Hepatocyte (in vitro differentiated cells): ENCODE data around the gene TOR1AIP1. TPM values are rescaled to one million over a fixed set of nuclear protein-coding genes. Genes with fewer than 3 reads are reported as not detected.
A peak's percentile ranks its signal among the peaks of the same experiment; 100 is the strongest.

ENCODE experiments used
- DNase-seq: peaks from one replicate; pipeline ENCODE4 v3.0.0-alpha.2; 2016; ENCODE audit warnings: low spot score
- H2AFZ ChIP-seq: fragments of 200-600 bp; sonication (generic); 2 replicates; pipeline ENCODE4 v1.6.0; 2016; ENCODE audit warnings: antibody characterized with exemption, mild to moderate bottlenecking
- H3K27ac ChIP-seq: fragments of 200-600 bp; sonication (generic); 2 replicates; pipeline ENCODE4 v1.5.1; 2016; ENCODE audit warnings: mild to moderate bottlenecking
- H3K27me3 ChIP-seq: fragments of 200-600 bp; sonication (generic); 2 replicates; pipeline ENCODE4 v1.6.1; 2016
- H3K36me3 ChIP-seq: fragments of 200-600 bp; sonication (generic); replicated peaks from 2 replicates; pipeline ENCODE4 v1.5.1; 2016; ENCODE audit warnings: low read depth; ENCODE audit not compliant: insufficient read depth
- H3K4me1 ChIP-seq: fragments of 200-600 bp; sonication (generic); 2 replicates; pipeline ENCODE4 v1.5.1; 2016; ENCODE audit warnings: mild to moderate bottlenecking, moderate library complexity; ENCODE audit not compliant: insufficient read depth
- H3K4me2 ChIP-seq: fragments of 200-600 bp; sonication (generic); 2 replicates; pipeline ENCODE4 v1.6.0; 2016
- H3K4me3 ChIP-seq: fragments of 200-600 bp; sonication (generic); 2 replicates; pipeline ENCODE4 v1.5.1; 2016; ENCODE audit warnings: mild to moderate bottlenecking
- H3K79me2 ChIP-seq: fragments of 200-600 bp; sonication (generic); 2 replicates; pipeline ENCODE4 v1.6.0; 2017; ENCODE audit warnings: mild to moderate bottlenecking
- H3K9me2 ChIP-seq: fragments of 200-600 bp; sonication (generic); replicated peaks from 2 replicates; pipeline ENCODE4 v1.6.0; 2017; ENCODE audit warnings: mild to moderate bottlenecking; ENCODE audit not compliant: insufficient read depth
- H3K9me3 ChIP-seq: fragments of 200-600 bp; sonication (generic); 2 replicates; pipeline ENCODE4 v1.5.1; 2016; ENCODE audit warnings: low read depth, mild to moderate bottlenecking
- H4K20me1 ChIP-seq: fragments of 200-600 bp; sonication (generic); 2 replicates; pipeline ENCODE4 v1.6.0; 2016; ENCODE audit warnings: mild to moderate bottlenecking; ENCODE audit not compliant: insufficient read depth, poor library complexity, severe bottlenecking
- EZH2 ChIP-seq: fragments of 200-600 bp; sonication (generic); IDR thresholded peaks from 2 replicates; pipeline ENCODE4 v1.6.1; 2016; ENCODE audit warnings: antibody characterized with exemption, mild to moderate bottlenecking, borderline replicate concordance
- EZH2phosphoT487 ChIP-seq: fragments of 200-600 bp; sonication (generic); IDR thresholded peaks from one replicate; pipeline ENCODE4 v1.6.1; 2018; ENCODE audit warnings: antibody characterized with exemption, mild to moderate bottlenecking, low read depth, moderate library complexity; ENCODE audit not compliant: unreplicated experiment, severe bottlenecking
- WGBS: methylation state at CpG from one replicate; pipeline ENCODE4 v1.1.6; 2016; ENCODE audit warnings: low lambda C conversion rate; ENCODE audit errors: missing lambda C conversion rate; 5-methylcytosine and 5-hydroxymethylcytosine counted together
- polyA plus RNA-seq: library from polyadenylated mRNA; unstranded; fragments of >200 nt; fragmentation: Nextera tagmentation; extraction: Ambion mirVana; gene quantifications from 2 replicates; pipeline ENCODE4 v1.2.1, GENCODE V29; 2016
- total RNA-seq: library from RNA; depleted of rRNA; stranded (reverse); fragments of >200 nt; gene quantifications from 2 replicates; pipeline ENCODE4 v1.2.3, GENCODE V29; 2014
- TF ChIP-seq, protein P1 (sequence below): fragments of 200-600 bp; sonication (generic); IDR thresholded peaks from 2 replicates; pipeline ENCODE4 v1.5.1; 2016; ENCODE audit warnings: antibody characterized with exemption, mild to moderate bottlenecking; ENCODE audit not compliant: poor library complexity

Gene TOR1AIP1
- total and polyA plus RNA-seq, 2 experiments from 2014 or later: 18.8 to 36.1 TPM

DNA sequence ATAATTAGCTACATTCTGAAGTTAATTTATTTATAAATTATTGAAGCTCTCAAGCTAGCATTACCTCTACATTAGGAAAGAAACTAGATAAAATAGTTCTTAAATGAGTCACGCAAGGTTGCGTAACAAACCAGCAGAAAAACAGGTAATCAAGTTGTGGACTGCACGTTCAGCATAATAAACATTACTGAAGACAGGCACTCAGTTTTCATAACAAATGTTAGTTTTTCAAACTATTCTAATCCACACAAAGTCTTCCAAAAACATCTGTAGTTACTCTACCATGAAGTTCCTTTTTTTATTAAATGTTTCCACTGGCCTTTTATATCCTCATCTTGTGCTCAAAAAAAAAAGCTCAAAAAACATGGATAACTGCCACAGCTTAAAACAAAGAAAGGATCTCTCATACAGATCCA lies 5.8 kb upstream of the TOR1AIP1 start:
- peak overlapping the region; percentile 81 for H3K4me2 ChIP-seq
- peaks cover 39% of the 10 kb centered on the region for H3K4me1 ChIP-seq
- peaks cover 32% of the 10 kb centered on the region for H4K20me1 ChIP-seq
- peak overlapping the region; percentile 32 for H3K4me3 ChIP-seq
- H3K79me2 ChIP-seq: peaks cover 75% of the 10 kb centered on the region
- no peak overlapping the region for H2AFZ ChIP-seq
- H3K27me3 ChIP-seq: no peaks in the 10 kb centered on the region
- TF ChIP-seq, protein P1, sequence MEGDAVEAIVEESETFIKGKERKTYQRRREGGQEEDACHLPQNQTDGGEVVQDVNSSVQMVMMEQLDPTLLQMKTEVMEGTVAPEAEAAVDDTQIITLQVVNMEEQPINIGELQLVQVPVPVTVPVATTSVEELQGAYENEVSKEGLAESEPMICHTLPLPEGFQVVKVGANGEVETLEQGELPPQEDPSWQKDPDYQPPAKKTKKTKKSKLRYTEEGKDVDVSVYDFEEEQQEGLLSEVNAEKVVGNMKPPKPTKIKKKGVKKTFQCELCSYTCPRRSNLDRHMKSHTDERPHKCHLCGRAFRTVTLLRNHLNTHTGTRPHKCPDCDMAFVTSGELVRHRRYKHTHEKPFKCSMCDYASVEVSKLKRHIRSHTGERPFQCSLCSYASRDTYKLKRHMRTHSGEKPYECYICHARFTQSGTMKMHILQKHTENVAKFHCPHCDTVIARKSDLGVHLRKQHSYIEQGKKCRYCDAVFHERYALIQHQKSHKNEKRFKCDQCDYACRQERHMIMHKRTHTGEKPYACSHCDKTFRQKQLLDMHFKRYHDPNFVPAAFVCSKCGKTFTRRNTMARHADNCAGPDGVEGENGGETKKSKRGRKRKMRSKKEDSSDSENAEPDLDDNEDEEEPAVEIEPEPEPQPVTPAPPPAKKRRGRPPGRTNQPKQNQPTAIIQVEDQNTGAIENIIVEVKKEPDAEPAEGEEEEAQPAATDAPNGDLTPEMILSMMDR: no peak
- no peak for TF ChIP-seq EZH2phosphoT487
- no peak for TF ChIP-seq EZH2
- 13% methylated on average over 3 of the region's 3 CpGs for WGBS
- H3K9me3 ChIP-seq: no peaks in the 10 kb centered on the region
- H3K9me2 ChIP-seq: no peaks in the 10 kb centered on the region
- peak; percentile 71 for DNase-seq
- no peaks in the 10 kb centered on the region for H3K36me3 ChIP-seq
- H3K27ac ChIP-seq: peak overlapping the region; percentile 82

DNA sequence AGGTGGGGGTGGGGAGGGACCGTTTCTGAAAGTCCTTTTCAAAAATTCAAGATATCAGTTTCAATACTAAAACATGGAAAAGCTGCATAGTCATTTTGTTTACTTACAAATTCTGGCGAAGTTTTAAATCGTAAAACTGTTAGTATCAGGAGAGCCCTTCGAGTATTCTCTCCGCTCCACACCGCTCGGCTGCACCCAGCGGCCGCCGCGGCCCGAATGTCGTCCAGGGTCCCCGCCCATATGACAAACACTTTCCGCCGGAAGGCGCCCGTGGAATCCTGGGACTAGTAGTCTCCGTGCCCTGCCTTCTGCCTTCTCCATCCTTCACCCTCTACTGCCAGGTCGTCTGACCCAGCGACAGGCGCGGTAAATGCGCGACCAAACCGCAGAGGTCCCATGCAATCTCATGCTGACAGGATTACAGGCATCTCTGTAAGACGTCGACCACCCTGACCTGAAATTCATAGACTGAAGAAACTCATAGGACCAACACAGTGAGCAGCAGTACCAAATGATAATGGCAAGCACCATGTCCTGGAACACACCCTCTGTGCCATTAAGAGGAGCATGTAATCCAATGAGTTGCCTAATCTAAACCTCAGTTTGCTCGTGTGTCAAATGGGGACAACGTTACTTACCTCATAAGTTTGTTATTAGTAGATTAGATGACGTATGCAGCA lies 4.4 kb upstream of the TOR1AIP1 start, which contains the start of gene TOR1AIP2:
TSS of gene TOR1AIP2 (minus strand) at position 218 of the 680 bp plus-strand sequence. CDS start 25,138 bp downstream, outside the sequence.
- peaks cover 33% of the 10 kb centered on the region for H3K4me1 ChIP-seq
- TF ChIP-seq EZH2: no peak
- TF ChIP-seq, protein P1: no peak
- TF ChIP-seq EZH2phosphoT487: no peak

DNA sequence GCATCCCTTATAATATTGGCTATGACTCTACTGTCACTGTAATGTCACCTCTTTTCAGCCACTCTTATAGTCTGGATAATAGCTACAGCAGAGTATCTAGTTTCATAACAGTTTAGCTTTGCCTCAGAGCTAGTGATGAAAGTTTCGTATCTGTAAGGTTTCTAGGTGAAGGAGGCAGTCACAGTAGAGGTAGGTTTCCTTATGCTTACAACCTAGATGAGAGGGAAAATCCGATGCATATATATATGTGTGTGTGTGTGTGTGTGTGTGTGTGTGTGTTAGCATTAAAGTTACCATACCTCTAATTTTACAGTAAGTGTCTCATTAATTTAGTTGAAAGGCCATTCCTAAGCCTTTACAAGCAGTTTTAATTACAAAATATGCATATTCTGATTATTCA lies 2.3 kb upstream of the TOR1AIP1 start:
- TF ChIP-seq EZH2phosphoT487 (no peak), EZH2 (no peak)
- TF ChIP-seq, protein P1: no peak
- Histone ChIP-seq H3K79me2 (peaks cover 57% of the 10 kb centered on the region), H3K27ac (no peak overlapping the region), H4K20me1 (peaks cover 10% of the 10 kb centered on the region), H3K4me3 (no peak overlapping the region), H3K9me2 (no peaks in the 10 kb centered on the region), H2AFZ (no peak overlapping the region), H3K9me3 (no peaks in the 10 kb centered on the region), H3K4me2 (no peak overlapping the region), H3K36me3 (no peaks in the 10 kb centered on the region), H3K27me3 (no peaks in the 10 kb centered on the region), H3K4me1 (peaks cover 27% of the 10 kb centered on the region)
- 82% methylated on average over 2 of the region's 2 CpGs for WGBS
- no peak for DNase-seq

More for the DNA sequence above, 4.4 kb upstream of the TOR1AIP1 start, which contains the start of gene TOR1AIP2:
- Histone ChIP-seq H4K20me1 (peaks cover 20% of the 10 kb centered on the region), H3K4me2 (peak within 1 kb of the TSS; percentile 81), H3K4me3 (peak within 1 kb of the TSS; percentile 32), H3K9me3 (no peaks in the 10 kb centered on the region), H3K36me3 (no peaks in the 10 kb centered on the region), H2AFZ (peak within 1 kb of the TSS; percentile 60), H3K79me2 (peaks cover 61% of the 10 kb centered on the region), H3K27ac (peak within 1 kb of the TSS; percentile 82), H3K27me3 (no peaks in the 10 kb centered on the region), H3K9me2 (no peaks in the 10 kb centered on the region)
- DNase-seq: peak; percentile 94
- 4% methylated on average over 31 of the region's 31 CpGs for WGBS
